Heart left ventricle (tissue), 13 donors: ENCODE results near the gene BID.

Experiments used
- CTCF ChIP-seq, 12 donors: fragments of 200-600 bp; sonication (generic) in 4 of 12; IDR thresholded peaks; one replicate each; pipeline versions ENCODE4 v1.5.0 to v1.8.0; 2018 to 2022; ENCODE audit warnings: antibody characterized with exemption in 12 of 12, mild to moderate bottlenecking in 5 of 12
- POLR2A ChIP-seq, 2 donors: fragments of 450-650 bp; IDR thresholded peaks; one replicate each; pipeline ENCODE4 v1.6.1; 2017; ENCODE audit warnings: antibody characterized with exemption in 2 of 2, mild to moderate bottlenecking in 2 of 2, moderate library complexity in 2 of 2
- donor health status: ischemic (EF 13 %, LVEDD 7.1; RV severe dilation, severe dysfunction).
- donor health status: DM: no; HTN: yes; CAD: no.
- donor health status: DM: no; HTN: no; CAD: no.
- donor health status: ischemic (EF 25% LVEDD 6.9; RV normal size, moderate dysfunction).
- donor health status: ischemic (EF 25% LVEDD 5.7; RV mildly dilated, moderate dysfunction).
- donor health status: ischemic (EF 35%, LVEDD 5.7; RV mildly dilated, moderate dysfunction).
- donor health status: nonischemic (EF 11% LVEDD 7.7; RV severe dilation, severe dysfunction).
- donor health status: DM: yes; HTN: yes; CAD: no.
- donor health status: PGD.
- donor health status: ischemic (EF 29% LVEDD 5.4; RV normal size, mild dysfunction).
- donor health status: nonischemic (EF 23%, LVEDD 6.1; RV moderate dilation, normal function).

GRCh38 chr22:17694752-17695151 lies 79.5 kb downstream of the BID start:
- TF ChIP-seq CTCF (IDR thresholded peaks at IDR 0.05) (no peak), POLR2A (IDR thresholded peaks at IDR 0.05) (no peak)
